A549 (cell line): ENCODE data around the gene FOSL1. TPM values are rescaled to one million over a fixed set of nuclear protein-coding genes. Genes with fewer than 3 reads are reported as not detected.

Source experiments
- ATAC-seq, 2 experiments: fragments of 200-7000 bp in 1 of 2; fragments of >200 bp in 1 of 2; cut with Nextera tagmentation in 1 of 2; cut with Tn5 transposase in 1 of 2; 3 replicates each; pipeline versions ENCODE4 v1.8.0 to v1.9.1; 2018 to 2020; ENCODE audit warnings: mild to moderate bottlenecking in 1 of 2, moderate library complexity in 1 of 2
- CTCF ChIA-PET: fragments of 300-600 bp; sonication (Branson Sonifier 250); formaldehyde crosslinking; extraction: SDS; loops from one replicate; lab custom pipeline; 2021; ENCODE audit warnings: antibody characterized with exemption, inconsistent platforms; lab: Yijun Ruan, JAX
- POLR2A ChIA-PET: fragments of 350-600 bp; formaldehyde crosslinking; extraction: SDS; loops from one replicate; lab custom pipeline; 2021; ENCODE audit warnings: antibody characterized with exemption, inconsistent platforms; lab: Yijun Ruan, JAX
- DNase-seq, 2 experiments: peaks; one replicate each; pipeline versions ENCODE4 v3.0.0 to v3.0.0-alpha.2; 2011 to 2016; ENCODE audit warnings: low read depth in 1 of 2, low spot score in 1 of 2
- FAIRE-seq: peaks from 2 replicates; lab custom pipeline; 2011; peaks lifted over from hg19 to GRCh38; lab: Jason Lieb, UNC
- H3K27ac ChIP-seq, 2 experiments: fragments of >200 bp; sonication (Bioruptor Twin); formaldehyde crosslinking; 3 replicates each; pipeline ENCODE4 v1.5.1; 2016 to 2017
- H3K4me1 ChIP-seq: fragments of >200 bp; sonication (Bioruptor Twin); formaldehyde crosslinking; 3 replicates; pipeline ENCODE4 v1.6.1; 2016
- H3K4me2 ChIP-seq: fragments of >200 bp; sonication (Bioruptor Twin); formaldehyde crosslinking; 3 replicates; pipeline ENCODE4 v1.6.1; 2016
- H3K4me3 ChIP-seq: fragments of >200 bp; sonication (Bioruptor Twin); formaldehyde crosslinking; 3 replicates; pipeline ENCODE4 v1.5.1; 2016
- H3K9me3 ChIP-seq: fragments of >200 bp; sonication (Bioruptor Twin); formaldehyde crosslinking; 3 replicates; pipeline ENCODE4 v1.6.1; 2016
- BHLHE40 ChIP-seq: IDR thresholded peaks from 2 replicates; pipeline ENCODE4 v1.6.1; 2012; ENCODE audit warnings: low read depth, low read length, inconsistent platforms
- CEBPB ChIP-seq, 2 experiments: fragments of >200 bp in 1 of 2; sonication (Bioruptor Twin) in 1 of 2; formaldehyde crosslinking in 1 of 2; IDR thresholded peaks; 2 replicates each; pipeline ENCODE4 v1.6.1; 2012 to 2016
- CHD4 ChIP-seq: fragments of 200-600 bp; sonication (generic); IDR thresholded peaks from 2 replicates; pipeline ENCODE4 v1.6.1; 2016; ENCODE audit warnings: antibody characterized with exemption, mild to moderate bottlenecking, borderline replicate concordance
- CTCF ChIP-seq: fragments of >200 bp; sonication (Bioruptor Twin); formaldehyde crosslinking; IDR thresholded peaks from 3 replicates; pipeline ENCODE4 v1.5.1; 2016
- EP300 ChIP-seq, 2 experiments: fragments of >200 bp; sonication (Bioruptor Twin); formaldehyde crosslinking; IDR thresholded peaks; 2 replicates in 1 of 2; 3 replicates in 1 of 2; pipeline ENCODE4 v1.6.1; 2016 to 2017
- ESRRA ChIP-seq: fragments of 150-350 bp; IDR thresholded peaks from 2 replicates; pipeline ENCODE4 v1.6.1; 2014; ENCODE audit warnings: mild to moderate bottlenecking, low read length, borderline replicate concordance
- FOSB ChIP-seq: fragments of 250-450 bp; sonication (Bioruptor Pico); IDR thresholded peaks from 2 replicates; pipeline ENCODE4 v1.5.0; 2020; ENCODE audit warnings: mild to moderate bottlenecking, moderate library complexity
- FOSL2 ChIP-seq, 2 experiments: fragments of 450-650 bp in 1 of 2; fragments of >200 bp in 1 of 2; sonication (Bioruptor Twin) in 1 of 2; formaldehyde crosslinking; IDR thresholded peaks; 2 replicates each; pipeline versions ENCODE4 v1.5.0 to v1.6.1; 2016 to 2020; ENCODE audit warnings: mild to moderate bottlenecking in 1 of 2, moderate library complexity in 1 of 2
- GATA3 ChIP-seq: IDR thresholded peaks from 2 replicates; pipeline ENCODE4 v1.6.1; 2012; ENCODE audit warnings: borderline replicate concordance
- HDAC2 ChIP-seq: fragments of 200-600 bp; sonication (generic); IDR thresholded peaks from 2 replicates; pipeline ENCODE4 v1.6.1; 2016
- HEYL ChIP-seq: fragments of 250-450 bp; sonication (Bioruptor Pico); IDR thresholded peaks from 2 replicates; pipeline ENCODE4 v1.8.0; 2021; ENCODE audit warnings: mild to moderate bottlenecking, moderate library complexity
- HMGXB4 ChIP-seq: fragments of 250-450 bp; sonication (Bioruptor Pico); IDR thresholded peaks from 2 replicates; pipeline ENCODE4 v1.5.0; 2021; ENCODE audit warnings: mild to moderate bottlenecking, moderate library complexity, borderline replicate concordance
- HOXB13 ChIP-seq: fragments of 250-450 bp; sonication (Bioruptor Pico); IDR thresholded peaks from 2 replicates; pipeline ENCODE4 v1.5.0; 2020; ENCODE audit warnings: low read depth, mild to moderate bottlenecking, moderate library complexity
- JUNB ChIP-seq: fragments of >200 bp; sonication (Bioruptor Twin); formaldehyde crosslinking; IDR thresholded peaks from 2 replicates; pipeline ENCODE4 v1.6.1; 2016
- KDM5A ChIP-seq: fragments of 200-600 bp; sonication (generic); IDR thresholded peaks from 2 replicates; pipeline ENCODE4 v1.6.1; 2016; ENCODE audit warnings: antibody characterized with exemption, mild to moderate bottlenecking
- MAZ ChIP-seq: fragments of 150-350 bp; IDR thresholded peaks from 2 replicates; pipeline ENCODE4 v1.6.1; 2014; ENCODE audit warnings: antibody characterized with exemption, low read depth, low read length, borderline replicate concordance
- NPAS2 ChIP-seq: fragments of 250-450 bp; sonication (Bioruptor Pico); IDR thresholded peaks from 2 replicates; pipeline ENCODE4 v1.8.0; 2022; ENCODE audit warnings: mild to moderate bottlenecking, moderate library complexity, borderline replicate concordance
- PHF8 ChIP-seq: fragments of 200-600 bp; sonication (generic); IDR thresholded peaks from 2 replicates; pipeline ENCODE4 v1.6.1; 2016; ENCODE audit warnings: low read depth, mild to moderate bottlenecking, antibody characterized with exemption, moderate library complexity, borderline replicate concordance
- POLR2A ChIP-seq: IDR thresholded peaks from 2 replicates; pipeline ENCODE4 v1.6.1; 2012; ENCODE audit warnings: mild to moderate bottlenecking, low read length
- RARB ChIP-seq: fragments of 250-450 bp; sonication (Bioruptor Pico); IDR thresholded peaks from 2 replicates; pipeline ENCODE4 v1.8.0; 2021; ENCODE audit warnings: mild to moderate bottlenecking, moderate library complexity
- REST ChIP-seq: fragments of 200-600 bp; sonication (generic); IDR thresholded peaks from 2 replicates; pipeline ENCODE4 v1.6.1; 2016; ENCODE audit warnings: antibody characterized with exemption, mild to moderate bottlenecking, moderate library complexity
- RFX5 ChIP-seq: fragments of 450-650 bp; IDR thresholded peaks from 2 replicates; pipeline ENCODE4 v1.7.1; 2014; ENCODE audit warnings: antibody characterized with exemption, mild to moderate bottlenecking, moderate library complexity
- TP53 ChIP-seq: fragments of 250-450 bp; sonication (Bioruptor Pico); IDR thresholded peaks from 2 replicates; pipeline ENCODE4 v1.5.0; 2021; ENCODE audit warnings: mild to moderate bottlenecking, moderate library complexity
- USF2 ChIP-seq: fragments of 450-650 bp; IDR thresholded peaks from 2 replicates; pipeline ENCODE4 v1.6.1; 2014; ENCODE audit warnings: antibody characterized with exemption
- ZC3H11A ChIP-seq: fragments of 450-650 bp; IDR thresholded peaks from 2 replicates; pipeline ENCODE4 v1.6.1; 2014; ENCODE audit warnings: antibody characterized with exemption, mild to moderate bottlenecking
- WGBS: methylation state at CpG from one replicate; pipeline ENCODE4 v1.1.6; 2017; ENCODE audit errors: missing lambda C conversion rate; 5-methylcytosine and 5-hydroxymethylcytosine counted together
- polyA plus RNA-seq, 4 experiments: library from polyadenylated mRNA; depleted of rRNA in 3 of 4; stranded (reverse); fragments of >200 nt; fragmentation: RNase III in 1 of 4; extraction: RNeasy Plus Mini Kit Qiagen cat#74134 plus additional on column Dnase treatment in 1 of 4; gene quantifications; 2 replicates in 3 of 4; 3 replicates in 1 of 4; pipeline ENCODE4 v1.2.3, GENCODE V29; 2011 to 2017

FOSL1 gene
- polyA plus RNA-seq, 2 of the 4 experiments (the other 2 are of a cell fraction) = 6.7 to 24.1 TPM

GRCh38 chr11:65903068-65903481, 2.9 kb upstream of the FOSL1 start (continued):
- TF ChIP-seq JUNB = peak; percentile 45; the same call in 1 of the 2 replicates
- TF ChIP-seq FOSL2 (IDR thresholded peaks at IDR 0.05) = no peak
- peak; percentile 83 for TF ChIP-seq FOSL2 (CRISPR knock-in tag; IDR thresholded peaks at IDR 0.05)
- peak in 1 of 2 experiments; percentile 60; a peak in 1 of 5 replicates for TF ChIP-seq EP300 (IDR thresholded peaks at IDR 0.05)
- TF ChIP-seq GATA3 = peak; percentile 75; the same call in 1 of the 2 replicates
- no peak for TF ChIP-seq HOXB13 (CRISPR knock-in tag)

- Histone ChIP-seq H3K4me3 (peak overlapping the region; percentile 93; the same call in 2 of the 3 replicates), H3K27ac (peak overlapping the region in 1 of 2 experiments; percentile 97; a peak in 3 of 6 replicates), H3K9me3 (no peaks in the 10 kb centered on the region), H3K4me2 (peak overlapping the region; percentile 90), H3K4me1 (peaks cover 59% of the 10 kb centered on the region)
- no peak for TF ChIP-seq CHD4
- peak; percentile 69; the same call in 1 of the 2 replicates for TF ChIP-seq TP53 (CRISPR knock-in tag)
- CTCF ChIA-PET = interaction anchor here (1.0 to 31.6 kb wide), 7 partner anchors 7 to 189 kb away, joined by 3 to 618 read pairs (median 5); partner anchors contain the start of genes C11orf68, CCDC85B, DRAP1 and FIBP
- FAIRE-seq (no peak), DNase-seq (no peak), ATAC-seq (no peak)
- POLR2A ChIA-PET = interaction anchor here (0.7 to 5.7 kb wide), 10 partner anchors 8 to 49 kb away, joined by 3 to 43 read pairs (median 7); partner anchors contain the start of genes C11orf68, CCDC85B and FIBP
- 87% methylated on average over 11 of the region's 11 CpGs for WGBS
Observed at GRCh38 chr11:65900899-65901180, 652 bp upstream of the FOSL1 start.

GRCh38 chr11:65899356-65900124, 648 bp downstream of the FOSL1 start:
- POLR2A ChIA-PET = interaction anchor here (0.7 to 5.7 kb wide), 9 partner anchors 8 to 164 kb away, joined by 3 to 43 read pairs (median 13); partner anchors contain the start of genes C11orf68, CCDC85B and FIBP
- no peak for FAIRE-seq
- WGBS = under 1% methylated on average over 45 of the region's 78 CpGs
- TF ChIP-seq ZC3H11A = no peak
- peak; percentile 32; the same call in 1 of the 2 replicates for TF ChIP-seq FOSB (CRISPR knock-in tag)
- no peak for TF ChIP-seq NPAS2
- no peak for TF ChIP-seq KDM5A
- TF ChIP-seq CTCF = no peak; the same call in 2 of the 3 replicates
- TF ChIP-seq HMGXB4 = no peak
- no peak for TF ChIP-seq HDAC2
- no peak for TF ChIP-seq PHF8
- TF ChIP-seq POLR2A = peak; percentile 26; the same call in 1 of the 2 replicates
- TF ChIP-seq RFX5 = no peak
- TF ChIP-seq HEYL (CRISPR knock-in tag) = no peak
- TF ChIP-seq MAZ = 0 out of 2 replicates have a peak, but pooled peaks have one; percentile 22
- no peak for TF ChIP-seq REST
- no peak for TF ChIP-seq ESRRA
- no peak for TF ChIP-seq CEBPB (IDR thresholded peaks at IDR 0.05)
- TF ChIP-seq FOSL2 (IDR thresholded peaks at IDR 0.05) = peak; percentile 53
- peak; percentile 93 for TF ChIP-seq FOSL2 (CRISPR knock-in tag; IDR thresholded peaks at IDR 0.05)
- TF ChIP-seq JUNB = peak; percentile 35; the same call in 1 of the 2 replicates
- peak; percentile 79 for TF ChIP-seq BHLHE40
- TF ChIP-seq USF2 = peak; percentile 52
- peak; percentile 23; the same call in 1 of the 2 replicates for TF ChIP-seq RARB

More at GRCh38 chr11:65899356-65900124, 648 bp downstream of the FOSL1 start:
- DNase-seq = peak; percentile 75 to 83
- peak overlapping the region; percentile 93 for H3K4me3 ChIP-seq
- H3K4me2 ChIP-seq = peak overlapping the region; percentile 90
- H3K4me1 ChIP-seq = peaks cover 59% of the 10 kb centered on the region
- CTCF ChIA-PET = interaction anchor here (1.1 to 31.6 kb wide), 4 partner anchors 6 to 236 kb away, joined by 3 to 618 read pairs (median 310); partner anchors contain the start of genes C11orf68, CCDC85B, DRAP1 and FIBP
- H3K27ac ChIP-seq = peak overlapping the region; percentile 97
- ATAC-seq = peak; percentile 61 to 68
- H3K9me3 ChIP-seq = no peaks in the 10 kb centered on the region
